Suprapubic skin (tissue), 4 donors: ENCODE data around the gene MYO1C. TPM values are rescaled to one million over a fixed set of nuclear protein-coding genes. Genes with fewer than 3 reads are reported as not detected.

ENCODE experiments used
- DNase-seq, 2 donors: peaks; one replicate each; pipeline ENCODE4 v3.0.0-alpha.2; 2019; ENCODE audit warnings: low spot score in 2 of 2
- H3K27ac ChIP-seq: fragments of 200-600 bp; sonication (generic); one replicate; pipeline ENCODE4 v1.5.1; 2019
- H3K27me3 ChIP-seq: fragments of 200-600 bp; sonication (generic); one replicate; pipeline ENCODE4 v1.5.1; 2019
- H3K36me3 ChIP-seq: fragments of 200-600 bp; sonication (generic); one replicate; pipeline ENCODE4 v1.5.1; 2019
- H3K4me1 ChIP-seq: fragments of 200-600 bp; sonication (generic); one replicate; pipeline ENCODE4 v1.5.1; 2019
- H3K4me3 ChIP-seq: fragments of 200-600 bp; sonication (generic); one replicate; pipeline ENCODE4 v1.5.1; 2019; ENCODE audit warnings: mild to moderate bottlenecking
- H3K9me3 ChIP-seq: fragments of 200-600 bp; sonication (generic); one replicate; pipeline ENCODE4 v1.5.1; 2019
- EP300 ChIP-seq: sonication (generic); formaldehyde crosslinking; IDR thresholded peaks from one replicate; pipeline ENCODE4 v1.6.1; 2017; ENCODE audit warnings: antibody characterized with exemption
- POLR2A ChIP-seq, 2 donors: fragments of 450-650 bp; IDR thresholded peaks; one replicate each; pipeline ENCODE4 v1.6.1; 2017; ENCODE audit warnings: antibody characterized with exemption in 2 of 2, mild to moderate bottlenecking in 2 of 2, moderate library complexity in 2 of 2
- POLR2AphosphoS5 ChIP-seq, 3 donors: sonication (generic); formaldehyde crosslinking; IDR thresholded peaks; one replicate each; pipeline ENCODE4 v1.6.1; 2017; ENCODE audit warnings: antibody characterized with exemption in 3 of 3
- WGBS: methylation state at CpG from one replicate; pipeline ENCODE4 v1.1.5; 2018; 5-methylcytosine and 5-hydroxymethylcytosine counted together
- total RNA-seq, 4 donors: library from RNA; depleted of rRNA; stranded (reverse); fragments of >200 nt; gene quantifications; one replicate each; pipeline ENCODE4 v1.1.0, GENCODE V29; 2016
- TF ChIP-seq, protein P1 (sequence below), 2 donors: fragments of 200-600 bp in 1 of 2; fragments of 450-650 bp in 1 of 2; sonication (generic) in 1 of 2; IDR thresholded peaks; one replicate each; pipeline ENCODE4 v1.5.1; 2016 to 2019; ENCODE audit warnings: antibody characterized with exemption in 2 of 2, mild to moderate bottlenecking in 1 of 2, moderate library complexity in 1 of 2

Gene MYO1C
- total RNA-seq, 4 donors from 2014 or later: 74.9 to 116 (median 103) TPM

GRCh38 chr17:1470755-1471462, 21.6 kb downstream of the MYO1C start:
- H3K27me3 ChIP-seq: no peaks in the 10 kb centered on the region
- no peak for DNase-seq
- no peaks in the 10 kb centered on the region for H3K4me1 ChIP-seq
- no peak overlapping the region for H3K27ac ChIP-seq
- H3K4me3 ChIP-seq: no peak overlapping the region
- 84% methylated on average over 20 of the region's 25 CpGs for WGBS
- TF ChIP-seq POLR2A (IDR thresholded peaks at IDR 0.05): no peak
- no peak for TF ChIP-seq EP300
- TF ChIP-seq, protein P1, sequence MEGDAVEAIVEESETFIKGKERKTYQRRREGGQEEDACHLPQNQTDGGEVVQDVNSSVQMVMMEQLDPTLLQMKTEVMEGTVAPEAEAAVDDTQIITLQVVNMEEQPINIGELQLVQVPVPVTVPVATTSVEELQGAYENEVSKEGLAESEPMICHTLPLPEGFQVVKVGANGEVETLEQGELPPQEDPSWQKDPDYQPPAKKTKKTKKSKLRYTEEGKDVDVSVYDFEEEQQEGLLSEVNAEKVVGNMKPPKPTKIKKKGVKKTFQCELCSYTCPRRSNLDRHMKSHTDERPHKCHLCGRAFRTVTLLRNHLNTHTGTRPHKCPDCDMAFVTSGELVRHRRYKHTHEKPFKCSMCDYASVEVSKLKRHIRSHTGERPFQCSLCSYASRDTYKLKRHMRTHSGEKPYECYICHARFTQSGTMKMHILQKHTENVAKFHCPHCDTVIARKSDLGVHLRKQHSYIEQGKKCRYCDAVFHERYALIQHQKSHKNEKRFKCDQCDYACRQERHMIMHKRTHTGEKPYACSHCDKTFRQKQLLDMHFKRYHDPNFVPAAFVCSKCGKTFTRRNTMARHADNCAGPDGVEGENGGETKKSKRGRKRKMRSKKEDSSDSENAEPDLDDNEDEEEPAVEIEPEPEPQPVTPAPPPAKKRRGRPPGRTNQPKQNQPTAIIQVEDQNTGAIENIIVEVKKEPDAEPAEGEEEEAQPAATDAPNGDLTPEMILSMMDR (IDR thresholded peaks at IDR 0.05): no peak
- no peak for TF ChIP-seq POLR2AphosphoS5 (IDR thresholded peaks at IDR 0.05)
- peaks cover 96% of the 10 kb centered on the region for H3K36me3 ChIP-seq
- no peaks in the 10 kb centered on the region for H3K9me3 ChIP-seq

- Histone ChIP-seq H3K4me3 (no peak overlapping the region), H3K9me3 (no peaks in the 10 kb centered on the region), H3K27ac (no peak overlapping the region), H3K36me3 (peaks cover 98% of the 10 kb centered on the region), H3K4me1 (no peaks in the 10 kb centered on the region), H3K27me3 (no peaks in the 10 kb centered on the region)
- no peak for DNase-seq
- TF ChIP-seq, protein P1 (IDR thresholded peaks at IDR 0.05): no peak
- no peak for TF ChIP-seq EP300
- TF ChIP-seq POLR2AphosphoS5 (IDR thresholded peaks at IDR 0.05): no peak
- TF ChIP-seq POLR2A (IDR thresholded peaks at IDR 0.05): no peak
- 88% methylated on average over 12 of the region's 33 CpGs for WGBS
These were observed 22.3 kb downstream of the MYO1C start for GRCh38 chr17:1470071-1470754.

DNA sequence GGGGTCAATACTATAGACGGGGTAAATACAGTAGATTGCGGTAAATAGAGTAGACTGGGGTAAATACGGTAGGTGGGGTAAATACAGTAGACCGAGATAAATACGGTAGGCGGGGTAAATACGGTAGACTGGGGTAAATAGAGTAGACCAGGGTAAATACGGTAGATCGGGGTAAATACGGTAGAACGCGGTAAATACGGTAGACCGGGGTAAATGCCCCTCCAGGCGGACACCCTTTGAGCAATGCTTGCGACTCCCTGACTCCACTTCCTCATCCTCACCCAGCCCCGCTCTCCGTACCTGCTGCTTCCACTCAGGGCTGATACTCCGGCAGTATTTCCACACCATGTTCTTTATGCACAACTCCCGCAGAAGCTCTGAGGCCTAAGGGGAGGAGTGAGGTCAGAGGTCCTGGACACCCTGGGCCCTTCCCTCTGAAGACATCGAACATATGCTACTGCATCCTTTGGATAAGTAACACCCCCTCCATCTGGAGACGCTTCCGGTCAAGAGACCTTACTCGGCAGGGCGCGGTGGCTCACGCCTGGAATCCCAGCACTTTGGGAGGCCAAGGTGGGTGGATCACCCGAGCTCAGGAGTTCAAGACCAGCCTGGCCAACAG, 23.1 kb downstream of the MYO1C start:
- WGBS: 88% methylated on average over 28 of the region's 28 CpGs

GRCh38 chr17:1467898-1468492, 24.5 kb downstream of the MYO1C start:
- WGBS: 79% methylated on average over 18 of the region's 21 CpGs
- Histone ChIP-seq H3K9me3 (no peaks in the 10 kb centered on the region), H3K27ac (no peak overlapping the region), H3K4me3 (no peak overlapping the region), H3K36me3 (peaks cover 90% of the 10 kb centered on the region), H3K4me1 (peaks cover 5% of the 10 kb centered on the region), H3K27me3 (no peaks in the 10 kb centered on the region)
- no peak for TF ChIP-seq POLR2AphosphoS5 (IDR thresholded peaks at IDR 0.05)
- TF ChIP-seq EP300: no peak
- no peak for DNase-seq

More for the DNA sequence above, 23.1 kb downstream of the MYO1C start:
- TF ChIP-seq POLR2A (IDR thresholded peaks at IDR 0.05): no peak
- TF ChIP-seq, protein P1 (IDR thresholded peaks at IDR 0.05): no peak
- TF ChIP-seq EP300: no peak
- TF ChIP-seq POLR2AphosphoS5 (IDR thresholded peaks at IDR 0.05): no peak
- Histone ChIP-seq H3K9me3 (no peaks in the 10 kb centered on the region), H3K27me3 (no peaks in the 10 kb centered on the region), H3K4me3 (no peak overlapping the region), H3K27ac (no peak overlapping the region), H3K36me3 (peaks cover 98% of the 10 kb centered on the region), H3K4me1 (no peaks in the 10 kb centered on the region)
- no peak for DNase-seq

- 90% methylated on average over 2 of the region's 16 CpGs for WGBS
- H3K4me3 ChIP-seq: no peak overlapping the region
- H3K36me3 ChIP-seq: peaks cover 83% of the 10 kb centered on the region
These were observed 25.2 kb downstream of the MYO1C start for GRCh38 chr17:1467258-1467657.

More at GRCh38 chr17:1467258-1467657, 25.2 kb downstream of the MYO1C start:
- peaks cover 12% of the 10 kb centered on the region for H3K4me1 ChIP-seq
- TF ChIP-seq POLR2A (IDR thresholded peaks at IDR 0.05): no peak
- no peak for TF ChIP-seq EP300
- no peak for TF ChIP-seq POLR2AphosphoS5 (IDR thresholded peaks at IDR 0.05)
- TF ChIP-seq, protein P1 (IDR thresholded peaks at IDR 0.05): no peak
- no peak overlapping the region for H3K27ac ChIP-seq
- H3K27me3 ChIP-seq: no peaks in the 10 kb centered on the region
- no peak for DNase-seq
- no peaks in the 10 kb centered on the region for H3K9me3 ChIP-seq
